ENCODE measurements around the gene C1orf56. TPM values are rescaled to one million over a fixed set of nuclear protein-coding genes. Genes with fewer than 3 reads are reported as not detected.

The C1orf56 gene, protein sequence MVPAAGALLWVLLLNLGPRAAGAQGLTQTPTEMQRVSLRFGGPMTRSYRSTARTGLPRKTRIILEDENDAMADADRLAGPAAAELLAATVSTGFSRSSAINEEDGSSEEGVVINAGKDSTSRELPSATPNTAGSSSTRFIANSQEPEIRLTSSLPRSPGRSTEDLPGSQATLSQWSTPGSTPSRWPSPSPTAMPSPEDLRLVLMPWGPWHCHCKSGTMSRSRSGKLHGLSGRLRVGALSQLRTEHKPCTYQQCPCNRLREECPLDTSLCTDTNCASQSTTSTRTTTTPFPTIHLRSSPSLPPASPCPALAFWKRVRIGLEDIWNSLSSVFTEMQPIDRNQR
- total RNA-seq (1 to 10 TPM; 4.2 to 4.4 TPM), polyA plus RNA-seq (1 to 10 TPM; 2.6 to 5.2 (median 4.5) TPM), total RNA-seq (0.84 to 3.1 (median 1.7) reads per million in 6 experiments)

DNA sequence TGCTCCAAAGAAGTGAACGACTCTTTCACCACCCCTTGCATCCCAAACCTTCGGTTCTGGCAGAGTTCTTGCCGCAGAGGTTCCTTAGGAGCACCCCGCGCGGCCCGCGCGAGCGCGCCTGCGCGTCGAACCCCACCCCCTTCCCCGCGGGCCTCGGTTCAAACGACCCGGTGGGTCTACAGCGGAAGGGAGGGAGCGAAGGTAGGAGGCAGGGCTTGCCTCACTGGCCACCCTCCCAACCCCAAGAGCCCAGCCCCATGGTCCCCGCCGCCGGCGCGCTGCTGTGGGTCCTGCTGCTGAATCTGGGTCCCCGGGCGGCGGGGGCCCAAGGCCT is at the start of gene C1orf56:
Gene C1orf56 (plus strand): TSS at position 161 of the 334 bp plus-strand sequence. CDS start 97 bp downstream, at position 258.
- peak within 1 kb of the TSS; percentile 88 to 94 (median 93) for H3K4me3 Mint-ChIP-seq
- H3K4me1 Mint-ChIP-seq = peaks cover 28 to 76% (median 72%) of the 10 kb centered on the region in 4 donors
- H3K36me3 Mint-ChIP-seq = peaks cover 5 to 26% (median 13%) of the 10 kb centered on the region in 3 donors
- POLR2A ChIA-PET = interaction anchor here (0.5 to 9.7 kb wide), 17 partner anchors 10 to 690 kb away, joined by 3 to 264 read pairs (median 6); partner anchors contain the start of genes CDC42SE1, GABPB2, LYSMD1 and MINDY1
- peak within 1 kb of the TSS; percentile 70 to 99 (median 94) for H3K27ac Mint-ChIP-seq
- no peaks in the 10 kb centered on the region for H3K27me3 Mint-ChIP-seq
- H3K9me3 Mint-ChIP-seq = no peaks in the 10 kb centered on the region
- DNase-seq = peak; percentile 30 to 79 (median 56)
- peak; percentile 59 to 69 for ATAC-seq

DNA sequence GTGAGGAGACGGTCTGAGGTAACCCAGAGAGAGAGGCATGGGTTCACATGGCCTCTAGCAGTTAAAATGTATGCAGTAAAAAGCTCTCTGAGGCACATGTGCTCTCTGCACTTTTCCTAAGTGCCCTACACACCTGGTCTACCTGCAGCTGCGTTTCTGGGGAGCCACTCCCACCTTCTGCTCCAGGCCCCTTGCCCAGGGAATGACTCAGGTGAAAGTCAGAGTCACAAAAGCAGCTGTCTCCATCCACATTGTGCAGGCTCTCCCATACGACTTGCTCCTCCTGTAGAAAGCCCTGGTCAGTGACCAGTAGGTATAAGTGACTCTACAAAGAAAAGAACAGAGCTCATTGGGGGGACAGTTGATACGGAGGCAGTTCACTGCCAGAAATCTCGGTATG is 49.6 kb upstream of the C1orf56 start:
- H3K4me1 Mint-ChIP-seq = peaks cover 15 to 40% (median 31%) of the 10 kb centered on the region in 4 donors
- POLR2A ChIA-PET = interaction anchor here (1.0 to 1.6 kb wide), 3 partner anchors 9 to 159 kb away, joined by 3 to 5 read pairs (median 4); partner anchors contain the start of genes CERS2, MINDY1 and TNFAIP8L2
- DNase-seq = no peak
- H3K4me3 Mint-ChIP-seq = no peak overlapping the region
- peaks cover 0 to 68% (median 11%) of the 10 kb centered on the region in 3 donors for H3K36me3 Mint-ChIP-seq
- no peaks in the 10 kb centered on the region for H3K27me3 Mint-ChIP-seq
- H3K27ac Mint-ChIP-seq = no peak overlapping the region
- no peak for ATAC-seq
- no peaks in the 10 kb centered on the region for H3K9me3 Mint-ChIP-seq

DNA sequence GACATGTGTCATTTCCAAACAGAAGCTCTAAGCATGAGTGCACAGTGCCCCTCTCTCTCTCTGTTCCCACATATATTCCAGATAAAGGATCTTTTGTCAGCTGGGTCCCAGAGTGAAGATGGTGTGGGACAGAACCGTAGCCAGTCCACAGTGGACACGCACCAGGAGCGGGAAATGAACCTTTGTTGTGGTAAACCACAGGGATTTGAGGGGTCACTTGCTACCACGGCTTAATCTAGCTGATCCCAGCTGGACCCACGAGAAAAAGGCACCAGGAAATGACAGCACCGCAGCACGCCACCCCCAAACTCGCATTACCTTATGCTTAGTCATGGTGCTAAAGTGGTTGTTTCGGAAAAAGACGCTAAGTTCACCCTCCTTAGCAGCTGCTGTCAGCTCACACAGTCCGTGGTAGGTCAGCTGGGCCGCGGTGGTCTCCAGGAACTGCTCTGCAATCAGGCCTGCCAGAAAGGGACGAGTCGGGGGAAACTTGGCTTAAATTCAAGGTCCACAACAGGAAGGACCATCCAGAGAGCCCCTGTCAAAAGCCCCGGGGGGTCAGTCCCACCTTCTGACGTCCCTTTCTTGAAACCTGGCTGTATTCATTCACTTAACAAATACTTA is 48.4 kb upstream of the C1orf56 start:
- Mint-ChIP-seq H3K27me3 (no peaks in the 10 kb centered on the region), H3K36me3 (peaks cover 0 to 68% (median 11%) of the 10 kb centered on the region in 3 donors), H3K4me1 (peaks cover 18 to 50% (median 39%) of the 10 kb centered on the region in 4 donors), H3K9me3 (no peaks in the 10 kb centered on the region), H3K4me3 (no peak overlapping the region), H3K27ac (peak overlapping the region in 6 of 10 donors; percentile 40 to 87 (median 60))
- DNase-seq (no peak), ATAC-seq (no peak)
- POLR2A ChIA-PET = interaction anchor here (0.6 to 1.0 kb wide), 4 partner anchors 25 to 444 kb away, joined by 3 to 4 read pairs (median 3); no protein-coding TSS in a partner anchor

DNA sequence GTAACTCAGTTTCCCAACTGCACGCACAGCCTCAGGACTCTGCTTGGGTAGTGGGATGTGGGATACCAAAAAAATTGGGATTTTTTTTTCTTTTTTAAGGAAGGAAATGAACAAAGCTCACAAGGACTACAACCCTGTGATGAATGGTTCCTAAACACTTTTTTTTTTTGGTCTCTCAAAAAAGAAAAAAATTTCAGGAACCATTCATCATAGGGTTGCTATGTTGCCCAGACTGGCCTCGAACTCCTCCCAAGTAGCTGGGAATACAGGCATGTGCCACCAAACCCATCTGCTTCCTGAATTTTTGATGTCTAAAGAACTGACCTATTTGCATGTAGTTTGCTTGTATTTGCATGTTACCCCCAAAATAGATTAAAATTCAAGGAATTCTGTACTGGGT is 47.6 kb upstream of the C1orf56 start:
- no peak overlapping the region for H3K4me3 Mint-ChIP-seq
- no peaks in the 10 kb centered on the region for H3K27me3 Mint-ChIP-seq
- H3K27ac Mint-ChIP-seq = peak overlapping the region in 3 of 10 donors; percentile 37 to 82 (median 81)
- H3K36me3 Mint-ChIP-seq = peaks cover 0 to 68% (median 11%) of the 10 kb centered on the region in 3 donors
- DNase-seq (no peak), ATAC-seq (no peak)
- POLR2A ChIA-PET = interaction anchor here (0.6 to 1.0 kb wide), 4 partner anchors 26 to 413 kb away, joined by 3 to 4 read pairs (median 3); no protein-coding TSS in a partner anchor
- H3K9me3 Mint-ChIP-seq = no peaks in the 10 kb centered on the region
- peaks cover 18 to 56% (median 42%) of the 10 kb centered on the region in 4 donors for H3K4me1 Mint-ChIP-seq

DNA sequence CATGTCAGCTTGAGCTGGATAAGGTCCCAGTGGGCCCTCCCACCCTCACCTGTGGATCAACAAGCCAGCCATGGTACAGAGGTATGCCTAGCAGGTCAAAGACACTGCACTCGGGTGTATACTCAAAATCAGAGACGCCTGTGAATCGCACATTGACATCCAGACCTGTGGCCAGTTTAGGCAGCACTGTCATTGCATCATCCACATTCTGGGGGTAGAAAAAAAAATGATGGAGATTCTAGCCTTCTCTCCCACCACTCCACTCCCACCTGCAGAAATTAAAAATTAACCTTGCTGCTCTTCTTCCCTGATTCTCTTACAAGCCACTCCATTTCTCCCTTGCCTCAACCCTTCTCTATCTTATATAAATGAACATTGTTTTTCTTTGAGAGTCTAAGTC is 47.1 kb upstream of the C1orf56 start:
- Mint-ChIP-seq H3K4me3 (no peak overlapping the region), H3K9me3 (no peaks in the 10 kb centered on the region), H3K27me3 (no peaks in the 10 kb centered on the region), H3K4me1 (peaks cover 19 to 59% (median 45%) of the 10 kb centered on the region in 4 donors), H3K27ac (peak overlapping the region in 5 of 10 donors; percentile 36 to 82 (median 78)), H3K36me3 (peaks cover 0 to 68% (median 11%) of the 10 kb centered on the region in 3 donors)
- no peak for DNase-seq
- POLR2A ChIA-PET = interaction anchor here (0.6 to 1.5 kb wide), 4 partner anchors 26 to 382 kb away, joined by 3 to 5 read pairs (median 4); partner anchors contain the start of gene CERS2
- ATAC-seq = no peak

DNA sequence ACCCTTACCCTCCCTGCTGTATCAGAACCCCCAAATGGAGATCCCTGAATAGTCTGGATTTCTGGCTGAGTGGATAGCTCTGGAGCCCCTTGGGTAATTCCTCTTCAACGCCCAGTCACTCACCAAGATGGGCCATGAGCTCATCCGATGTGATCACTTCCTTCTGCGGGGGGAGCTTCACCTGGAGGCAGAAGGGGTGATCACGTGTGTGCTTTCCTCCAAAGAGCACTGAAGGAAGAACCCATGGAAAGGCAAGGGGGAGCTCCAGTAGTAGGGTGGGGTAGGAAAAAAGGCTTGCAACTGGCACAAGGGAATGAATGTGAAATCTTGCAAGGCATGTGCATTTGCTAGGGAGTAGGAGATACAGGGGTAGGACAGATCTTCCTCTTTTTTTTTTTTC is 45.9 kb upstream of the C1orf56 start:
- peak overlapping the region in 8 of 10 donors; percentile 13 to 98 (median 84) for H3K4me3 Mint-ChIP-seq
- DNase-seq = no peak

DNA sequence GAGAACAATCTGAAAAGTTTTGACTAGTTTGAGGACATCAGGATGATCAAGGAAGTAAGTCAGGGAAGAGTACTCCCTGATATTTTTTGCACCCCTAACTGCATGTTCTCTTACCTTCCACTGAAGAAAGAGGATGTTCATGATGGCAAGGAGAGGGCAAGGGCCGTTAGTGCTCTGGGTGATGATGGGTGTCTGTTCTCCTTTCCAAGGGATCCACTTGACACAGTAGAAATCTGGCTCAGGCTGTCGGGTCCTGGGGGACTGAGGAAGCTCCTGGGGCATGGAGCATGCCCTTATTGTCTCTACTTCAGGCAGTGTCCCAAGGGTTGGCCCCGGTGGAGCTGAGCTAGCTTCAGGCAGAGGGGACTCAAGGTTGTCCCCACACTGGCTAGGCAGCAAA is 45.5 kb upstream of the C1orf56 start:
- Mint-ChIP-seq H3K27ac (peak overlapping the region in 9 of 10 donors; percentile 67 to 98 (median 91)), H3K4me1 (peaks cover 29 to 70% (median 59%) of the 10 kb centered on the region in 4 donors), H3K36me3 (peaks cover 0 to 54% (median 11%) of the 10 kb centered on the region in 3 donors), H3K27me3 (no peaks in the 10 kb centered on the region), H3K9me3 (no peaks in the 10 kb centered on the region), H3K4me3 (peak overlapping the region in 9 of 10 donors; percentile 13 to 98 (median 81))
- POLR2A ChIA-PET = interaction anchor here (1.5 to 1.6 kb wide), 2 partner anchors 28 kb away, joined by 5 to 9 read pairs; partner anchors contain the start of gene CERS2
- no peak for DNase-seq
- ATAC-seq = no peak

More for the DNA sequence above, 45.9 kb upstream of the C1orf56 start:
- POLR2A ChIA-PET = interaction anchor here (1.5 kb wide), 1 partner anchor 27 kb away, joined by 5 read pairs; the partner anchor contains the start of gene CERS2
- Mint-ChIP-seq H3K9me3 (no peaks in the 10 kb centered on the region), H3K4me1 (peaks cover 26 to 65% (median 54%) of the 10 kb centered on the region in 4 donors), H3K36me3 (peaks cover 0 to 58% (median 11%) of the 10 kb centered on the region in 3 donors), H3K27me3 (no peaks in the 10 kb centered on the region), H3K27ac (peak overlapping the region; percentile 27 to 98 (median 87))
- no peak for ATAC-seq

DNA sequence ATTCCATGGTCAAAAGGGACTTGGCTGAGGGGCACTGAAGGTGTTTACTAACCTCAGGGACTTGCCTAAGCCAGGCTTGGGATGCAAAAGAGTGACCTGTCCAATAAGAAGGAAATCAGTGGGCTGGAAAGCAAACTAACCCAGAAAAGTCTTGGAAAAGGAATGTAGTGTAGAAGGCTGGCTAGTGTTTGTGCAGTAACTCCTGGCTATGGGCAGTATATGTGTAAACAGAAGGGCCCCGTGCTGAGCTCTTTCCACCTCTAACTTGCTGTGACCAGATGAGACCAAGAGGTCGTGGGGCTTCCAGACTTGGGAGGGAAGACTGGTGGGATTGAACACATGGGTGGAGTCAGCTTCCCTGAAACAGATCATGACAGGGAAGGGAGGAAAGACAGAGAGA is 44.9 kb upstream of the C1orf56 start:
- ATAC-seq (no peak), DNase-seq (no peak)
- no peaks in the 10 kb centered on the region for H3K27me3 Mint-ChIP-seq
- peak overlapping the region; percentile 89 to 98 (median 94) for H3K27ac Mint-ChIP-seq
- H3K36me3 Mint-ChIP-seq = peaks cover 0 to 48% (median 11%) of the 10 kb centered on the region in 3 donors
- peaks cover 35 to 75% (median 64%) of the 10 kb centered on the region in 4 donors for H3K4me1 Mint-ChIP-seq
- POLR2A ChIA-PET = interaction anchor here (0.9 to 1.6 kb wide), 4 partner anchors 15 to 80 kb away, joined by 4 to 9 read pairs (median 7); partner anchors contain the start of genes CDC42SE1 and MLLT11
- no peaks in the 10 kb centered on the region for H3K9me3 Mint-ChIP-seq
- H3K4me3 Mint-ChIP-seq = peak overlapping the region; percentile 66 to 98 (median 84)

DNA sequence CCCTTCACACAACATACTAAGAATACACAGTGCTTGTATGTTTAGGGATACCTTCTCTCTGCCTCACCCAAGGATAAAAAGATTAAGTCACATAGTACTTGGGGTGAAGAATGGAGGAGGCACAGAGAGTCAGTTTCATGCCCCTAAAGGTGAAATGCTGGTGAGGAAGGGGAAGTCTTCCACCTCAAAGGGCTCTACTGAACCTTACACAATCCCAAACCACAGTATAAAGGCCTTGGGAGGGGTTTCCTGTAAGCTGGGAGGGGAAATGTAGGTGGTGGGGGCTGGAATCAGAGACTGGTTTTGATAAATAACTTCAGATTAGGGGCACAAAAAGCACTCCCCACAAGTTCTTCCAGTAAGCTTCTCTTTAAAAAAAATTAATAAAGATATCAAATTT is 44.4 kb upstream of the C1orf56 start:
- H3K36me3 Mint-ChIP-seq = peaks cover 0 to 42% (median 11%) of the 10 kb centered on the region in 3 donors
- H3K27ac Mint-ChIP-seq = peak overlapping the region; percentile 89 to 98 (median 94)
- H3K9me3 Mint-ChIP-seq = no peaks in the 10 kb centered on the region
- peaks cover 39 to 81% (median 70%) of the 10 kb centered on the region in 4 donors for H3K4me1 Mint-ChIP-seq
- peak in 3 of 10 donors; percentile 15 to 37 (median 33) for DNase-seq
- ATAC-seq = peak; percentile 13 to 19
- POLR2A ChIA-PET = interaction anchor here (0.9 to 1.6 kb wide), 6 partner anchors 15 to 439 kb away, joined by 3 to 9 read pairs (median 6); partner anchors contain the start of genes CDC42SE1 and MLLT11
- no peaks in the 10 kb centered on the region for H3K27me3 Mint-ChIP-seq
- H3K4me3 Mint-ChIP-seq = peak overlapping the region; percentile 66 to 98 (median 84)

DNA sequence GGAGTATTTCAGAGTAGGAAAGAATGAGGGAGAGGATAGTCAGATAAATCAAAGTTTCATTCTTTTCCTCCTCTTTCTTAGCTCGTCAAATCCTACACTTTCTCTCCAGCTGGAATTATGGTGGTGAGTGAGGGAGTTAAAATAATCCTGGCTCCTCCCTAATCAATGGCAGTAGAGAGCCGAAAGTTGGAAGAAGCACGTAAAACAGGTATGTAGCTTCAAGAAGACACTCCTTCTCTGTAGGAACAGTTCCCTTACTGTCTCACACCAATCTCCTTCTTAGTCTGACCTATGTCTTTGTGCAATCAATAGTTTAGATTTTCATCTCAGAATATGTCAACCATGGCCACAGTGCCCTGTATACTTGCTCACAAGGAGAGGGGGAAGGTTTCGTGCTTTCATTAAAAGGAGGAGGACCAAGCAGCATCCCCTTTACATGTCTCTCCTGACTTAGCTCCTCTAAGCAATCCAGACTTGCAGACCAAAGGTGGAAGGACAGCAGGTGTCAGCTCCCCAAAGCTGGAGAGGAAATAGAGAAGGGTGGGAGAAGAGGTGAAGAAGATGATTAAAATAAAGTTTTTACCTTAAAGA is 41.7 kb upstream of the C1orf56 start:
- no peaks in the 10 kb centered on the region for H3K9me3 Mint-ChIP-seq
- no peaks in the 10 kb centered on the region for H3K27me3 Mint-ChIP-seq
- POLR2A ChIA-PET = interaction anchor here (1.2 to 3.9 kb wide), 10 partner anchors 8 to 643 kb away, joined by 3 to 47 read pairs (median 7); partner anchors contain the start of genes ANXA9, C1orf56, CDC42SE1 and CERS2
- peak in 1 of 10 donors; percentile 16 for DNase-seq
- peak overlapping the region; percentile 89 to 98 (median 96) for H3K4me3 Mint-ChIP-seq
- peaks cover 0 to 18% (median 11%) of the 10 kb centered on the region in 3 donors for H3K36me3 Mint-ChIP-seq
- ATAC-seq = no peak
- H3K27ac Mint-ChIP-seq = peak overlapping the region; percentile 95 to 99 (median 98)
- H3K4me1 Mint-ChIP-seq = peaks cover 44 to 94% (median 84%) of the 10 kb centered on the region in 4 donors

DNA sequence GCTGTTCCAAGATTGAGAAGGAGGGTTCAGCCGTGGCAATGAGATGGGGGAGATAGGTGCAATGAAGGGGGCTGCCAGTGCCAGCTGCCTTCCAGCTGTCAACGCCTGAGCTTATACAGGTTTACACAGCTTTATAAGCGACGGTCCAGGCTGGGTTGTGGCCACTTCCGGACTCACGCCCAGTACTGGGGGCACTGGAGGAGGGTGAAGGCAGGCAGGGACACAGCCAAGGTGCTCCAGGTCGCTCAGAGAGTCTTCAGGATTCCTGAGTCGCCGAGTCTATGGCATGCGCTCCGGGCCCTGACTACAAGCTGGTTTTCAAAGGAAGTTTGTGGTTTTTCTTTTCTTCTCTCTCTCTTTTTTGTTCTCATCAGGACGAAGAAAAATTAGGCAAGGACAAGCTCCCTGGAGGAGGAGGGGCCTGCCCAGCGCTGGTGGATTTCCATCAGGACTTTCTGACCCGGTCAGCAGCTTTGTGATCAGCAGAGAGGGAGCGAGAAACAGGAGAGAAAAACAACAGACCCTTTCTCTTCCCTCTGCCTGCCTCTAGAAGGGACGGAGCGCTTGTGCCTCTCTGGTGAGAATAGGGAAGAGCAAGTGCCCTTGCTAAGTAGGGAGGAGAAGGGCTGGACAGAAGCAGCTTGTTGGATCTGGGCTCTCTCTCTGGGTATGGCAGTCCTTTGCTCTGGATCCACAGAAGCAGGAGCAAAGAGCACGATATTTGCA is 41.1 kb upstream of the C1orf56 start, which contains the start of gene MINDY1:
Gene MINDY1 (minus strand): TSS at position 576 of the 726 bp plus-strand sequence. CDS start 4,285 bp downstream, outside the sequence.
- ATAC-seq = peak in 1 of 2 donors; percentile 23

More for the DNA sequence above, 41.1 kb upstream of the C1orf56 start, which contains the start of gene MINDY1:
- H3K36me3 Mint-ChIP-seq = peaks cover 0 to 11% (median 9%) of the 10 kb centered on the region in 3 donors
- POLR2A ChIA-PET = interaction anchor here (0.6 to 3.9 kb wide), 13 partner anchors 9 to 643 kb away, joined by 3 to 47 read pairs (median 5); partner anchors contain the start of genes ANXA9, C1orf56, CDC42SE1 and CERS2
- H3K27me3 Mint-ChIP-seq = no peaks in the 10 kb centered on the region
- H3K4me1 Mint-ChIP-seq = peaks cover 48 to 95% (median 86%) of the 10 kb centered on the region in 4 donors
- H3K4me3 Mint-ChIP-seq = peak within 1 kb of the TSS; percentile 89 to 98 (median 96)
- peak in 7 of 10 donors; percentile 9 to 62 (median 26) for DNase-seq
- no peaks in the 10 kb centered on the region for H3K9me3 Mint-ChIP-seq
- H3K27ac Mint-ChIP-seq = peak within 1 kb of the TSS; percentile 95 to 99 (median 98)

All from naive thymus-derived CD8-positive, alpha-beta T cell (primary cell).